Measurements from ENCODE around the gene EFCAB7. TPM values are rescaled to one million over a fixed set of nuclear protein-coding genes. Genes with fewer than 3 reads are reported as not detected.

EFCAB7 gene
- total RNA-seq, 1 experiment from 2014 or later, result 9.6 TPM

GRCh38 chr1:63506782-63507181 is 16.5 kb upstream of the EFCAB7 start:
- intact Hi-C loops (cut with micrococcal nuclease; ENCODE audit: unreplicated experiment), result no loop called here
- no peaks in the 10 kb centered on the region for H3K4me1 Mint-ChIP-seq (ENCODE audit: low read depth, unreplicated experiment)
- CTCF ChIA-PET, result no interaction called here
- no peaks in the 10 kb centered on the region for H3K36me3 Mint-ChIP-seq (ENCODE audit: insufficient read depth, unreplicated experiment)
- peaks cover 7% of the 10 kb centered on the region for H3K9me3 Mint-ChIP-seq (ENCODE audit: low read depth, unreplicated experiment)
- H3K27ac Mint-ChIP-seq (ENCODE audit: unreplicated experiment), result no peak overlapping the region
- no peaks in the 10 kb centered on the region for H3K27me3 Mint-ChIP-seq (ENCODE audit: unreplicated experiment)
- BruUV-seq (replicated peaks), result no TSS peak
- no peak for DNase-seq
- TF ChIP-seq CTCF (IDR thresholded peaks at IDR 0.05; ENCODE audit: unreplicated experiment), result no peak
- H3K4me3 Mint-ChIP-seq (ENCODE audit: low read depth, unreplicated experiment), result no peak overlapping the region

- BruUV-seq (replicated peaks), result no TSS peak
- no peak for DNase-seq
- H3K9me3 Mint-ChIP-seq (ENCODE audit: low read depth, unreplicated experiment), result peaks cover 10% of the 10 kb centered on the region
- H3K36me3 Mint-ChIP-seq (ENCODE audit: insufficient read depth, unreplicated experiment), result no peaks in the 10 kb centered on the region
- H3K4me3 Mint-ChIP-seq (ENCODE audit: low read depth, unreplicated experiment), result no peak overlapping the region
- intact Hi-C loops (cut with micrococcal nuclease; ENCODE audit: unreplicated experiment), result loop anchor here (5.0 kb wide), 1 partner anchor 32 kb away; no protein-coding TSS in a partner anchor
- no peak for TF ChIP-seq CTCF (IDR thresholded peaks at IDR 0.05; ENCODE audit: unreplicated experiment)
- H3K27ac Mint-ChIP-seq (ENCODE audit: unreplicated experiment), result no peak overlapping the region
- CTCF ChIA-PET, result no interaction called here
- H3K27me3 Mint-ChIP-seq (ENCODE audit: unreplicated experiment), result no peaks in the 10 kb centered on the region
- no peaks in the 10 kb centered on the region for H3K4me1 Mint-ChIP-seq (ENCODE audit: low read depth, unreplicated experiment)
Observed at GRCh38 chr1:63509718-63510117, 13.6 kb upstream of the EFCAB7 start.

GRCh38 chr1:63512584-63512983 is 10.7 kb upstream of the EFCAB7 start:
- DNase-seq, result no peak
- H3K36me3 Mint-ChIP-seq (ENCODE audit: insufficient read depth, unreplicated experiment), result no peaks in the 10 kb centered on the region
- no peak overlapping the region for H3K4me3 Mint-ChIP-seq (ENCODE audit: low read depth, unreplicated experiment)
- no peaks in the 10 kb centered on the region for H3K4me1 Mint-ChIP-seq (ENCODE audit: low read depth, unreplicated experiment)
- BruUV-seq (replicated peaks), result no TSS peak
- H3K9me3 Mint-ChIP-seq (ENCODE audit: low read depth, unreplicated experiment), result peaks cover 6% of the 10 kb centered on the region
- CTCF ChIA-PET, result no interaction called here
- intact Hi-C loops (cut with micrococcal nuclease; ENCODE audit: unreplicated experiment), result loop anchor here (5.0 kb wide), 1 partner anchor 35 kb away; no protein-coding TSS in a partner anchor
- H3K27ac Mint-ChIP-seq (ENCODE audit: unreplicated experiment), result no peak overlapping the region
- no peak for TF ChIP-seq CTCF (IDR thresholded peaks at IDR 0.05; ENCODE audit: unreplicated experiment)
- no peaks in the 10 kb centered on the region for H3K27me3 Mint-ChIP-seq (ENCODE audit: unreplicated experiment)

- no peaks in the 10 kb centered on the region for H3K36me3 Mint-ChIP-seq (ENCODE audit: insufficient read depth, unreplicated experiment)
- H3K4me3 Mint-ChIP-seq (ENCODE audit: low read depth, unreplicated experiment), result no peak overlapping the region
- CTCF ChIA-PET, result interaction anchor here (0.7 kb wide), 1 partner anchor 192 kb away, joined by 6 read pairs; no protein-coding TSS in a partner anchor
- peaks cover 4% of the 10 kb centered on the region for H3K9me3 Mint-ChIP-seq (ENCODE audit: low read depth, unreplicated experiment)
- TF ChIP-seq CTCF (IDR thresholded peaks at IDR 0.05; ENCODE audit: unreplicated experiment), result no peak
- no TSS peak for BruUV-seq (replicated peaks)
- H3K27me3 Mint-ChIP-seq (ENCODE audit: unreplicated experiment), result no peaks in the 10 kb centered on the region
- no peak overlapping the region for H3K27ac Mint-ChIP-seq (ENCODE audit: unreplicated experiment)
- DNase-seq, result no peak
- H3K4me1 Mint-ChIP-seq (ENCODE audit: low read depth, unreplicated experiment), result peaks cover 16% of the 10 kb centered on the region
- intact Hi-C loops (cut with micrococcal nuclease; ENCODE audit: unreplicated experiment), result no loop called here
Observed at GRCh38 chr1:63516629-63517028, 6.7 kb upstream of the EFCAB7 start.
